Loucy (cell line): ENCODE results near the gene CECR2.

Experiments used
- H2AFZ ChIP-seq: fragments of 200-600 bp; sonication (generic); 2 replicates; pipeline ENCODE4 v1.6.0; 2016; ENCODE audit warnings: antibody characterized with exemption, mild to moderate bottlenecking, low read length, moderate library complexity
- H3F3A ChIP-seq: fragments of 200-600 bp; 2 replicates; pipeline ENCODE4 v1.6.0; 2016; ENCODE audit warnings: antibody characterized with exemption, low read depth, mild to moderate bottlenecking
- H3K27me3 ChIP-seq: fragments of 200-600 bp; sonication (generic); 2 replicates; pipeline ENCODE4 v1.6.1; 2014; ENCODE audit warnings: low read length, mild to moderate bottlenecking; ENCODE audit not compliant: insufficient read depth, poor library complexity, severe bottlenecking
- H3K36me3 ChIP-seq: fragments of 200-600 bp; sonication (generic); 2 replicates; pipeline ENCODE4 v1.6.1; 2016; ENCODE audit warnings: low read length; ENCODE audit not compliant: insufficient read depth
- H3K4me1 ChIP-seq: fragments of 200-600 bp; sonication (generic); 2 replicates; pipeline ENCODE4 v1.5.1; 2014; ENCODE audit warnings: low read length, mild to moderate bottlenecking; ENCODE audit not compliant: insufficient read depth, poor library complexity, severe bottlenecking
- H3K4me2 ChIP-seq: fragments of 200-600 bp; sonication (generic); 2 replicates; pipeline ENCODE4 v1.6.0; 2014; ENCODE audit warnings: antibody characterized with exemption, low read length, low read depth, mild to moderate bottlenecking; ENCODE audit not compliant: poor library complexity, severe bottlenecking
- H3K4me3 ChIP-seq: fragments of 200-600 bp; sonication (generic); 2 replicates; pipeline ENCODE4 v1.5.1; 2014; ENCODE audit warnings: low read length, mild to moderate bottlenecking, mixed read lengths; ENCODE audit not compliant: poor library complexity, severe bottlenecking
- H3K79me2 ChIP-seq: fragments of 200-600 bp; sonication (generic); 2 replicates; pipeline ENCODE4 v1.6.1; 2014; ENCODE audit warnings: low read length; ENCODE audit not compliant: insufficient read depth
- H3K9ac ChIP-seq: fragments of 200-600 bp; sonication (generic); 2 replicates; pipeline ENCODE4 v1.6.0; 2014; ENCODE audit warnings: mild to moderate bottlenecking, low read depth, low read length, moderate library complexity; ENCODE audit not compliant: poor library complexity, severe bottlenecking
- H3K9me2 ChIP-seq: fragments of 200-600 bp; sonication (generic); replicated peaks from 2 replicates; pipeline ENCODE4 v1.6.1; 2016; ENCODE audit warnings: low read depth, low read length, mixed read lengths
- H3K9me3 ChIP-seq: fragments of 200-600 bp; sonication (generic); 2 replicates; pipeline ENCODE4 v1.6.1; 2014; ENCODE audit warnings: mild to moderate bottlenecking, antibody characterized with exemption, low read length, low read depth; ENCODE audit not compliant: insufficient read depth
- H4K20me1 ChIP-seq: fragments of 200-600 bp; sonication (generic); 2 replicates; pipeline ENCODE4 v1.6.0; 2014; ENCODE audit warnings: antibody characterized with exemption, low read length, mild to moderate bottlenecking; ENCODE audit not compliant: insufficient read depth, poor library complexity, severe bottlenecking
- CTCF ChIP-seq: fragments of 200-600 bp; sonication (generic); conservative IDR thresholded peaks from 2 replicates; pipeline ENCODE4 v1.5.1; 2014; ENCODE audit warnings: mild to moderate bottlenecking, antibody characterized with exemption, low read length
- EZH2phosphoT487 ChIP-seq: fragments of 200-600 bp; IDR thresholded peaks from 2 replicates; pipeline ENCODE4 v1.6.1; 2018; ENCODE audit warnings: antibody characterized with exemption, mild to moderate bottlenecking, moderate library complexity, borderline replicate concordance

Gene CECR2

DNA sequence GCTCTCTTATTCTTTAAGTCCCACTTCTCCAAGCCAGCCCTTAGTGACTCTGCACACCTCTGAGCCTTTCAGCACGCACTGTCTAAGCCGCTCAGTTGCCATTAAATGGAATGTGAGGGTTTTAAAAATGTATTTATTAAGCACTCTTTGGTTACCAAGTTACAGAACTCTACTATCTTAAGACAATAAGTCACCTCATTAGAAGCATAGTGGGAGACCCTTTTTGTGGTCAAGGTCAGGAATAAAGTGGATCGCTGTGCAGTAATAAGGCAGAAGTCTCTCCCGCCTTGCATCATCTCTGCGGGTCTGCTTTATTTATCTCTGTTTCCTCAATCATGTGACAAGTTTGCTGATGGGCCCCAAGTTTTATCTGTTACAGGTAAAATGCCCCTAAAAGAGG is 205.9 kb downstream of the CECR2 start:
- no peak overlapping the region for H3K4me3 ChIP-seq
- no peak overlapping the region for H2AFZ ChIP-seq
- H3K4me1 ChIP-seq: no peaks in the 10 kb centered on the region
- no peaks in the 10 kb centered on the region for H3K9me3 ChIP-seq
- no peaks in the 10 kb centered on the region for H3F3A ChIP-seq
- no peak overlapping the region for H3K4me2 ChIP-seq
- no peak overlapping the region for H3K9ac ChIP-seq
- H3K9me2 ChIP-seq: no peaks in the 10 kb centered on the region
- no peaks in the 10 kb centered on the region for H3K36me3 ChIP-seq
- TF ChIP-seq EZH2phosphoT487 (no peak), CTCF (no peak)
- H3K79me2 ChIP-seq: no peaks in the 10 kb centered on the region
- H3K27me3 ChIP-seq: no peaks in the 10 kb centered on the region
- H4K20me1 ChIP-seq: no peaks in the 10 kb centered on the region

DNA sequence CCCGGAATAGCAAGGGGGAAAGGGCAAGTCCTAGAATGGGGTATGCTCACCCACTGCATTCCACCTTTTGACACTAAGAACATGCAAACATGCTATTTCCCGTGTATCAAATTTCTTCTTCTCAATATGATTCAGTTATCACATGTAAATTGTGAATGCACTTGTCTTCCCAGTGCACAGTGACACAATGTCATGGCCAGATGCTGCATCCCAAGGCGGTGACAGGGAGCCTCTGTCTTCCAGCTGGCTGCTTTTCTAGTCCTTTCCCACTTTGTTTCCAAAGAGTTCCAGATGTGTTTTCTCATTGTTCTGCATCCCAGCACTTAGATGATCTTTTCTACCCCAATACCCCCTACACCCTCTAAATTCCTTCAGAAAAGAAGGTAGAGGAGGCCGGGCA is 206.4 kb downstream of the CECR2 start:
- no peaks in the 10 kb centered on the region for H3K79me2 ChIP-seq
- no peak overlapping the region for H3K4me3 ChIP-seq

DNA sequence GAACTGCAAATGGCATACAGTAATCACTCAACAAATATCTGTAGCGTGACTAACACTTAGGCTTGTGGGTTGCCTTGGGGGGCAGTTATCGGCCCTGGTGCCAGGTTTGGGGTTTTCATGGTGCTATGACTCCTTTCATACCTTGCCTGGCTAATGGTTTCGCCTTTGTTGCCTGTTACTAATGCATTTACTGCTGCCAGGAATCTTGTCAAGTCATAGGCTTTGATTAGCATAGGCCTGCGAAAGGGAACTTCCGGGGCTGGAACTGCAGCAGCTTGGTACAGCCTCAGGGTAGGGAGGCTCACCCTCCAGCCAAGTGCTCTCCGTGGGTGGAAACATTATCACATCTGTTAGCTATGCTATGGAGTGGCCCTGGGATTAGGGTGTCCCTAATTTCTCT is 207.2 kb downstream of the CECR2 start:
- Histone ChIP-seq H3K4me3 (no peak overlapping the region), H3F3A (no peaks in the 10 kb centered on the region), H3K4me1 (no peaks in the 10 kb centered on the region), H3K27me3 (no peaks in the 10 kb centered on the region), H4K20me1 (no peaks in the 10 kb centered on the region), H3K9ac (no peak overlapping the region), H3K79me2 (no peaks in the 10 kb centered on the region), H3K9me2 (no peaks in the 10 kb centered on the region), H3K9me3 (no peaks in the 10 kb centered on the region), H2AFZ (no peak overlapping the region), H3K36me3 (no peaks in the 10 kb centered on the region), H3K4me2 (no peak overlapping the region)
- TF ChIP-seq CTCF (no peak), EZH2phosphoT487 (no peak)

More for the DNA sequence above, 206.4 kb downstream of the CECR2 start:
- H4K20me1 ChIP-seq: no peaks in the 10 kb centered on the region
- H3K4me1 ChIP-seq: no peaks in the 10 kb centered on the region
- no peak overlapping the region for H3K9ac ChIP-seq
- H2AFZ ChIP-seq: no peak overlapping the region
- no peak overlapping the region for H3K4me2 ChIP-seq
- H3K9me3 ChIP-seq: no peaks in the 10 kb centered on the region
- no peak for TF ChIP-seq CTCF
- no peak for TF ChIP-seq EZH2phosphoT487
- H3K9me2 ChIP-seq: no peaks in the 10 kb centered on the region
- no peaks in the 10 kb centered on the region for H3F3A ChIP-seq
- H3K27me3 ChIP-seq: no peaks in the 10 kb centered on the region
- no peaks in the 10 kb centered on the region for H3K36me3 ChIP-seq
